Lung (tissue), 12 donors: ENCODE results near the gene LELP1. TPM values are rescaled to one million over a fixed set of nuclear protein-coding genes. Genes with fewer than 3 reads are reported as not detected.

Experiments used
- ATAC-seq: fragments of 200-7000 bp; cut with Tn5 transposase; one replicate; pipeline ENCODE4 v1.9.1; 2020; ENCODE audit warnings: moderate number of reproducible peaks; ENCODE audit not compliant: insufficient read depth, low FRiP score
- DNase-seq, 3 donors: peaks; one replicate each; pipeline ENCODE4 v3.0.0-alpha.2; 2013 to 2017
- H3K27ac ChIP-seq, 2 donors: one replicate each; pipeline ENCODE4 v1.5.1; 2013; ENCODE audit warnings: mild to moderate bottlenecking in 2 of 2, moderate library complexity in 2 of 2, control low read depth in 1 of 2, inconsistent platforms in 1 of 2, low read depth in 1 of 2, low read length in 1 of 2
- H3K27me3 ChIP-seq, 3 donors: one replicate each; pipeline ENCODE4 v1.5.1; 2013; ENCODE audit warnings: low read length in 2 of 3; ENCODE audit not compliant: control insufficient read depth in 3 of 3, insufficient read depth in 3 of 3
- H3K36me3 ChIP-seq, 4 donors: one replicate each; pipeline ENCODE4 v1.5.1; 2013; ENCODE audit warnings: low read length in 4 of 4, mild to moderate bottlenecking in 1 of 4, moderate library complexity in 1 of 4; ENCODE audit not compliant: control insufficient read depth in 4 of 4, insufficient read depth in 4 of 4
- H3K4me1 ChIP-seq, 5 donors: one replicate each; pipeline ENCODE4 v1.5.1; 2013; ENCODE audit warnings: low read length in 5 of 5, mild to moderate bottlenecking in 2 of 5, moderate library complexity in 1 of 5; ENCODE audit not compliant: control insufficient read depth in 5 of 5, insufficient read depth in 5 of 5
- H3K4me3 ChIP-seq: one replicate; pipeline ENCODE4 v1.5.1; 2013; ENCODE audit warnings: mild to moderate bottlenecking, control low read depth, moderate library complexity
- H3K9ac ChIP-seq, 2 donors: one replicate each; pipeline ENCODE4 v1.5.1; 2013; ENCODE audit warnings: low read length in 2 of 2, control low read depth in 1 of 2; ENCODE audit not compliant: insufficient read depth in 1 of 2
- H3K9me3 ChIP-seq, 4 donors: one replicate each; pipeline ENCODE4 v1.5.1; 2013; ENCODE audit warnings: low read length in 3 of 4, mild to moderate bottlenecking in 1 of 4, moderate library complexity in 1 of 4; ENCODE audit not compliant: control insufficient read depth in 4 of 4, insufficient read depth in 3 of 4
- CTCF ChIP-seq: IDR thresholded peaks from 2 replicates; pipeline ENCODE4 v1.5.1; 2012; ENCODE audit warnings: mild to moderate bottlenecking; ENCODE audit errors: control extremely low read depth, extremely low read depth
- WGBS, 2 donors: extraction: QIAGEN DNeasy Blood & Tissue Kit; methylation state at CpG; one replicate each; pipeline ENCODE4 v1.1.7; 2013; 5-methylcytosine and 5-hydroxymethylcytosine counted together
- polyA plus RNA-seq, 2 donors: library from polyadenylated mRNA; stranded (reverse); fragments of 200-250 nt; gene quantifications; one replicate each; pipeline ENCODE4 v1.2.1, GENCODE V29; 2013
- total RNA-seq, 2 donors: library from RNA; depleted of rRNA in 1 of 2; stranded (reverse); fragments of >200 nt in 1 of 2; gene quantifications; one replicate each; pipeline ENCODE4 v1.2.1, GENCODE V29; 2014 to 2021
- donor health status: control.
- donor health status: control.
- donor health status: Bipolar disorder and iron deficiency.
- donor health status: healthy.
- donor health status: DM: yes; HTN: yes; CAD: no.

LELP1 gene
- total and polyA plus RNA-seq, 4 donors = not detected

GRCh38 chr1:153246825-153247224 is 43.6 kb downstream of the LELP1 start:
- Histone ChIP-seq H3K27me3 (peaks cover 0 to 15% (median 5%) of the 10 kb centered on the region in 3 donors), H3K4me1 (no peaks in the 10 kb centered on the region), H3K9ac (no peak overlapping the region), H3K36me3 (no peaks in the 10 kb centered on the region), H3K9me3 (peaks cover 0 to 8% (median 0%) of the 10 kb centered on the region in 4 donors), H3K4me3 (no peak overlapping the region), H3K27ac (no peak overlapping the region)
- TF ChIP-seq CTCF = no peak
- no peak for DNase-seq
- 81 to 82% methylated on average over 2 of the region's 2 CpGs for WGBS, 2 donors
- no peak for ATAC-seq

- no peak for TF ChIP-seq CTCF
- H3K4me3 ChIP-seq = no peak overlapping the region
- H3K9me3 ChIP-seq = peaks cover 0 to 8% (median 0%) of the 10 kb centered on the region in 4 donors
- 72 to 77% methylated on average over 5 of the region's 5 CpGs for WGBS, 2 donors
- H3K36me3 ChIP-seq = no peaks in the 10 kb centered on the region
- H3K27me3 ChIP-seq = peaks cover 0 to 15% (median 5%) of the 10 kb centered on the region in 3 donors
- DNase-seq (no peak), ATAC-seq (no peak)
- no peaks in the 10 kb centered on the region for H3K4me1 ChIP-seq
- no peak overlapping the region for H3K9ac ChIP-seq
- H3K27ac ChIP-seq = no peak overlapping the region
Observed at GRCh38 chr1:153248176-153248879, 45.1 kb downstream of the LELP1 start.

GRCh38 chr1:153250166-153250565 is 46.9 kb downstream of the LELP1 start:
- H3K9ac ChIP-seq = no peak overlapping the region
- no peaks in the 10 kb centered on the region for H3K36me3 ChIP-seq
- TF ChIP-seq CTCF = no peak
- no peak for DNase-seq
- H3K4me1 ChIP-seq = no peaks in the 10 kb centered on the region
- peaks cover 0 to 15% (median 5%) of the 10 kb centered on the region in 3 donors for H3K27me3 ChIP-seq
- 65 to 68% methylated on average over 1 of the region's 1 CpG for WGBS, 2 donors
- peaks cover 0 to 7% (median 0%) of the 10 kb centered on the region in 4 donors for H3K9me3 ChIP-seq
- ATAC-seq = no peak
- H3K27ac ChIP-seq = no peak overlapping the region
- H3K4me3 ChIP-seq = no peak overlapping the region
